Liver (tissue), 9 donors: ENCODE measurements around the gene AXIN1. TPM values are rescaled to one million over a fixed set of nuclear protein-coding genes. Genes with fewer than 3 reads are reported as not detected.

Experiments used
- DNase-seq: peaks from one replicate; pipeline ENCODE4 v3.0.0-alpha.2; 2017; ENCODE audit warnings: low spot score
- H3K27ac ChIP-seq, 2 donors: one replicate each; pipeline ENCODE4 v1.7.0; 2013; ENCODE audit warnings: inconsistent platforms in 2 of 2, low read length in 2 of 2, control low read depth in 1 of 2, low read depth in 1 of 2, mild to moderate bottlenecking in 1 of 2
- H3K27me3 ChIP-seq, 4 donors: one replicate each; pipeline versions ENCODE4 v1.6.1 to v1.7.0; 2013; ENCODE audit warnings: low read length in 3 of 4, inconsistent platforms in 1 of 4, mild to moderate bottlenecking in 1 of 4, moderate library complexity in 1 of 4; ENCODE audit not compliant: control insufficient read depth in 4 of 4, insufficient read depth in 4 of 4
- H3K36me3 ChIP-seq, 4 donors: one replicate each; pipeline versions ENCODE4 v1.6.1 to v1.7.0; 2013; ENCODE audit warnings: low read length in 3 of 4, mild to moderate bottlenecking in 3 of 4, low read depth in 1 of 4, moderate library complexity in 1 of 4; ENCODE audit not compliant: control insufficient read depth in 4 of 4, insufficient read depth in 3 of 4
- H3K4me1 ChIP-seq, 4 donors: one replicate each; pipeline versions ENCODE4 v1.6.1 to v1.7.0; 2013; ENCODE audit warnings: low read length in 3 of 4, mild to moderate bottlenecking in 3 of 4, moderate library complexity in 1 of 4; ENCODE audit not compliant: control insufficient read depth in 4 of 4, insufficient read depth in 4 of 4
- H3K4me3 ChIP-seq, 3 donors: one replicate each; pipeline versions ENCODE4 v1.6.1 to v1.7.0; 2013; ENCODE audit warnings: low read length in 3 of 3, control low read depth in 1 of 3, low read depth in 1 of 3, mild to moderate bottlenecking in 1 of 3
- H3K9ac ChIP-seq, 2 donors: one replicate each; pipeline ENCODE4 v1.7.0; 2013; ENCODE audit warnings: low read length in 2 of 2, mild to moderate bottlenecking in 2 of 2, moderate library complexity in 2 of 2, control low read depth in 1 of 2, low read depth in 1 of 2
- H3K9me3 ChIP-seq, 4 donors: one replicate each; pipeline versions ENCODE4 v1.6.1 to v1.7.0; 2013; ENCODE audit warnings: low read length in 3 of 4; ENCODE audit not compliant: control insufficient read depth in 4 of 4
- ATF3 ChIP-seq: IDR thresholded peaks from 2 replicates; pipeline ENCODE4 v1.6.1; 2016; ENCODE audit warnings: antibody characterized with exemption
- CTCF ChIP-seq: fragments of 150-350 bp; IDR thresholded peaks from 2 replicates; pipeline ENCODE4 v1.5.1; 2017; ENCODE audit warnings: improper control_type of control experiment, low read depth, low read length; ENCODE audit not compliant: missing input control
- EGR1 ChIP-seq, 2 donors: IDR thresholded peaks; 2 replicates each; pipeline ENCODE4 v1.6.1; 2016 to 2018; ENCODE audit warnings: antibody characterized with exemption in 2 of 2, low read depth in 2 of 2
- FOXA1 ChIP-seq: IDR thresholded peaks from 2 replicates; pipeline ENCODE4 v1.6.1; 2016; ENCODE audit warnings: antibody characterized with exemption
- FOXA2 ChIP-seq: IDR thresholded peaks from 2 replicates; pipeline ENCODE4 v1.6.1; 2016; ENCODE audit warnings: antibody characterized with exemption
- GABPA ChIP-seq, 2 donors: IDR thresholded peaks in 1 of 2; conservative IDR thresholded peaks in 1 of 2; 2 replicates each; pipeline ENCODE4 v1.6.1; 2016; ENCODE audit warnings: antibody characterized with exemption in 2 of 2, mild to moderate bottlenecking in 1 of 2, moderate library complexity in 1 of 2
- HNF4A ChIP-seq, 2 donors: conservative IDR thresholded peaks; 2 replicates each; pipeline ENCODE4 v1.6.1; 2016; ENCODE audit warnings: antibody characterized with exemption in 2 of 2, mild to moderate bottlenecking in 2 of 2
- HNF4G ChIP-seq: IDR thresholded peaks from 2 replicates; pipeline ENCODE4 v1.6.1; 2016; ENCODE audit warnings: antibody characterized with exemption
- JUND ChIP-seq, 2 donors: IDR thresholded peaks; 2 replicates each; pipeline ENCODE4 v1.6.1; 2016; ENCODE audit warnings: antibody characterized with exemption in 2 of 2
- NR2F2 ChIP-seq: IDR thresholded peaks from 2 replicates; pipeline ENCODE4 v1.6.1; 2016; ENCODE audit warnings: antibody characterized with exemption
- RAD21 ChIP-seq, 2 donors: IDR thresholded peaks; 2 replicates each; pipeline ENCODE4 v1.6.1; 2016; ENCODE audit warnings: antibody characterized with exemption in 2 of 2, mild to moderate bottlenecking in 2 of 2
- REST ChIP-seq: IDR thresholded peaks from 2 replicates; pipeline ENCODE4 v1.6.1; 2016; ENCODE audit warnings: antibody characterized with exemption, mild to moderate bottlenecking
- RXRA ChIP-seq, 2 donors: IDR thresholded peaks; 2 replicates each; pipeline ENCODE4 v1.6.1; 2017 to 2018; ENCODE audit warnings: antibody characterized with exemption in 2 of 2, mild to moderate bottlenecking in 1 of 2
- SP1 ChIP-seq: IDR thresholded peaks from 2 replicates; pipeline ENCODE4 v1.6.1; 2018; ENCODE audit warnings: antibody characterized with exemption, mild to moderate bottlenecking
- YY1 ChIP-seq: IDR thresholded peaks from 2 replicates; pipeline ENCODE4 v1.6.1; 2016; ENCODE audit warnings: antibody characterized with exemption, mild to moderate bottlenecking
- WGBS: extraction: QIAGEN DNeasy Blood & Tissue Kit; methylation state at CpG from one replicate; pipeline ENCODE4 v1.1.7; 2013; 5-methylcytosine and 5-hydroxymethylcytosine counted together
- polyA plus RNA-seq, 2 donors: library from polyadenylated mRNA; stranded (reverse) in 1 of 2; unstranded in 1 of 2; fragments of 200-250 nt in 1 of 2; fragments of >200 nt in 1 of 2; fragmentation: Nextera tagmentation in 1 of 2; extraction: Ambion mirVana in 1 of 2; gene quantifications; one replicate each; pipeline versions ENCODE4 v1.2.1 to v1.2.3, GENCODE V29; 2013 to 2015
- total RNA-seq, 2 donors: library from RNA; depleted of rRNA; stranded (reverse); fragments of >200 nt; gene quantifications; one replicate each; pipeline ENCODE4 v1.2.3, GENCODE V29; 2014
- TF ChIP-seq, protein P1 (sequence below): IDR thresholded peaks from 2 replicates; pipeline ENCODE4 v1.6.1; 2016; ENCODE audit warnings: antibody characterized with exemption
- TF ChIP-seq, protein P2 (sequence below): IDR thresholded peaks from 2 replicates; pipeline ENCODE4 v1.6.1; 2016; ENCODE audit warnings: antibody characterized with exemption
- donor health status: healthy.
- donor health status: healthy.
- donor health status: healthy.
- donor health status: healthy.
- donor health status: healthy.

AXIN1 gene
- total and polyA plus RNA-seq, 4 donors = 2.0 to 10.3 (median 7.9) TPM

GRCh38 chr16:287981-288920 lies 64.3 kb downstream of the AXIN1 start:
- Histone ChIP-seq H3K4me3 (no peak overlapping the region), H3K9me3 (no peaks in the 10 kb centered on the region), H3K27ac (no peak overlapping the region), H3K4me1 (no peaks in the 10 kb centered on the region), H3K9ac (no peak overlapping the region), H3K36me3 (peaks cover 0 to 46% (median 9%) of the 10 kb centered on the region in 4 donors), H3K27me3 (no peaks in the 10 kb centered on the region)
- no peak for DNase-seq
- 97% methylated on average over 33 of the region's 33 CpGs for WGBS
- no peak for TF ChIP-seq HNF4A (conservative IDR thresholded peaks at IDR 0.05)
- TF ChIP-seq JUND (IDR thresholded peaks at IDR 0.05) = no peak
- no peak for TF ChIP-seq HNF4G
- TF ChIP-seq, protein P1, sequence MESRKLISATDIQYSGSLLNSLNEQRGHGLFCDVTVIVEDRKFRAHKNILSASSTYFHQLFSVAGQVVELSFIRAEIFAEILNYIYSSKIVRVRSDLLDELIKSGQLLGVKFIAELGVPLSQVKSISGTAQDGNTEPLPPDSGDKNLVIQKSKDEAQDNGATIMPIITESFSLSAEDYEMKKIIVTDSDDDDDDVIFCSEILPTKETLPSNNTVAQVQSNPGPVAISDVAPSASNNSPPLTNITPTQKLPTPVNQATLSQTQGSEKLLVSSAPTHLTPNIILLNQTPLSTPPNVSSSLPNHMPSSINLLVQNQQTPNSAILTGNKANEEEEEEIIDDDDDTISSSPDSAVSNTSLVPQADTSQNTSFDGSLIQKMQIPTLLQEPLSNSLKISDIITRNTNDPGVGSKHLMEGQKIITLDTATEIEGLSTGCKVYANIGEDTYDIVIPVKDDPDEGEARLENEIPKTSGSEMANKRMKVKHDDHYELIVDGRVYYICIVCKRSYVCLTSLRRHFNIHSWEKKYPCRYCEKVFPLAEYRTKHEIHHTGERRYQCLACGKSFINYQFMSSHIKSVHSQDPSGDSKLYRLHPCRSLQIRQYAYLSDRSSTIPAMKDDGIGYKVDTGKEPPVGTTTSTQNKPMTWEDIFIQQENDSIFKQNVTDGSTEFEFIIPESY = no peak
- no peak for TF ChIP-seq ATF3
- no peak for TF ChIP-seq REST

DNA sequence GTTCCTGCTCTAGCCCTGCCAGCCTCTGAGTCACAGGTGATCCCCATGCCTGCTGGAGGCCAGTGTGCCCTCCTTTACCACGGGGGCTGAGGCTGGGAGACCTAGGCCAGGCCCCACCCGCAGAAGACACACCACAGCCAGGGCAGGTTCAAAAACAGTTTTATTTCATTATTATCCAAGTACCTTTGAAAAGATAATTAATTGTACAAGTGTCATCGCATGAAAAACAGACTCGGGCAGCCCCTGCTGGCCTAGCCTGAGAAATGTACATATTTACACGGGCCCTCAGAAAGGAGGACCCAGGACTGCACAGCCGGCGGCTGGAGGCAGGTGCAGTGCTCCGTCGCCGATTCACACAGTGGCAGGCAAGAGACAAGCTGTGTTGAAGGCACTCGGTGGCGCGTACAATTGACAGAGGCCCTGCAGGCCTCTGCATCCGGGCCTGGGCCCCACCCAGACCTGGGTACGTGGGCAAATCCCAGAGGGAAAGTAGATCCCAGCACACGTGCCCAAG lies 65.2 kb downstream of the AXIN1 start:
- H3K36me3 ChIP-seq = peaks cover 0 to 37% (median 9%) of the 10 kb centered on the region in 4 donors
- 89% methylated on average over 16 of the region's 16 CpGs for WGBS
- no peaks in the 10 kb centered on the region for H3K27me3 ChIP-seq
- DNase-seq = no peak
- no peak overlapping the region for H3K27ac ChIP-seq
- H3K9me3 ChIP-seq = no peaks in the 10 kb centered on the region
- no peaks in the 10 kb centered on the region for H3K4me1 ChIP-seq
- no peak overlapping the region for H3K4me3 ChIP-seq
- H3K9ac ChIP-seq = no peak overlapping the region
- TF ChIP-seq CTCF (no peak), EGR1 (IDR thresholded peaks at IDR 0.05; ENCODE audit: low read depth in 2 of 2) (no peak), ATF3 (no peak), RXRA (IDR thresholded peaks at IDR 0.05) (no peak), FOXA1 (no peak), RAD21 (IDR thresholded peaks at IDR 0.05) (no peak), HNF4A (conservative IDR thresholded peaks at IDR 0.05) (no peak), JUND (IDR thresholded peaks at IDR 0.05) (no peak), REST (no peak), NR2F2 (no peak), FOXA2 (no peak), YY1 (no peak), SP1 (no peak), HNF4G (no peak), GABPA (IDR thresholded peaks at IDR 0.05 in 1 of 2, conservative IDR thresholded peaks at IDR 0.05 in 1 of 2) (no peak)
- TF ChIP-seq, protein P2, sequence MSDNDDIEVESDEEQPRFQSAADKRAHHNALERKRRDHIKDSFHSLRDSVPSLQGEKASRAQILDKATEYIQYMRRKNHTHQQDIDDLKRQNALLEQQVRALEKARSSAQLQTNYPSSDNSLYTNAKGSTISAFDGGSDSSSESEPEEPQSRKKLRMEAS = no peak
